ENCODE measurements around the gene BTG4. TPM values are rescaled to one million over a fixed set of nuclear protein-coding genes. Genes with fewer than 3 reads are reported as not detected.

BTG4 gene
- total and polyA plus RNA-seq, 9 donors: 0.34 TPM; not detected in 8

GRCh38 chr11:111523343-111523742 is 11.2 kb upstream of the BTG4 start:
- H3K27ac ChIP-seq: no peak overlapping the region
- H3K9me3 ChIP-seq: no peaks in the 10 kb centered on the region
- no peak for TF ChIP-seq EP300 (IDR thresholded peaks at IDR 0.05)
- no peak for TF ChIP-seq POLR2A (IDR thresholded peaks at IDR 0.05)
- TF ChIP-seq CTCF (IDR thresholded peaks at IDR 0.05): no peak
- DNase-seq: no peak
- H3K4me1 ChIP-seq (ENCODE audit: insufficient read depth): no peaks in the 10 kb centered on the region
- H3K36me3 ChIP-seq: no peaks in the 10 kb centered on the region
- WGBS, 3 donors: 89 to 97% (median 90%) methylated on average over 2 of the region's 2 CpGs
- H3K4me3 ChIP-seq: no peak overlapping the region
- no peaks in the 10 kb centered on the region for H3K27me3 ChIP-seq
- intact Hi-C loops (cut with DNase I): no loop called here

- Histone ChIP-seq H3K9me3 (no peaks in the 10 kb centered on the region), H3K4me3 (no peak overlapping the region), H3K36me3 (no peaks in the 10 kb centered on the region), H3K4me1 (ENCODE audit: insufficient read depth) (no peaks in the 10 kb centered on the region), H3K27me3 (no peaks in the 10 kb centered on the region), H3K27ac (no peak overlapping the region)
- TF ChIP-seq POLR2A (IDR thresholded peaks at IDR 0.05) (no peak), CTCF (IDR thresholded peaks at IDR 0.05) (no peak), EP300 (IDR thresholded peaks at IDR 0.05) (no peak)
- 81 to 84% (median 84%) methylated on average over 5 of the region's 5 CpGs for WGBS, 3 donors
- DNase-seq: no peak
- intact Hi-C loops (cut with DNase I): no loop called here
These were observed 10.2 kb upstream of the BTG4 start for GRCh38 chr11:111522426-111522825.

GRCh38 chr11:111521135-111521534 is 8.9 kb upstream of the BTG4 start:
- intact Hi-C loops (cut with DNase I): no loop called here

GRCh38 chr11:111520560-111520959 is 8.4 kb upstream of the BTG4 start:
- TF ChIP-seq POLR2A (IDR thresholded peaks at IDR 0.05) (no peak), EP300 (IDR thresholded peaks at IDR 0.05) (no peak), CTCF (IDR thresholded peaks at IDR 0.05) (no peak)
- Histone ChIP-seq H3K9me3 (no peaks in the 10 kb centered on the region), H3K27ac (no peak overlapping the region), H3K36me3 (no peaks in the 10 kb centered on the region), H3K27me3 (no peaks in the 10 kb centered on the region), H3K4me1 (ENCODE audit: insufficient read depth) (no peaks in the 10 kb centered on the region), H3K4me3 (no peak overlapping the region)
- DNase-seq: no peak
- WGBS, 3 donors: 95 to 99% (median 96%) methylated on average over 2 of the region's 2 CpGs
- intact Hi-C loops (cut with DNase I): no loop called here

More at GRCh38 chr11:111521135-111521534, 8.9 kb upstream of the BTG4 start:
- Histone ChIP-seq H3K4me1 (ENCODE audit: insufficient read depth) (no peaks in the 10 kb centered on the region), H3K36me3 (no peaks in the 10 kb centered on the region), H3K27me3 (no peaks in the 10 kb centered on the region), H3K4me3 (no peak overlapping the region), H3K9me3 (no peaks in the 10 kb centered on the region), H3K27ac (no peak overlapping the region)
- no peak for TF ChIP-seq CTCF (IDR thresholded peaks at IDR 0.05)
- WGBS, 3 donors: 62 to 77% (median 69%) methylated on average over 2 of the region's 2 CpGs
- no peak for DNase-seq

- no peaks in the 10 kb centered on the region for H3K27me3 ChIP-seq
- 61 to 76% (median 70%) methylated on average over 1 of the region's 1 CpG for WGBS, 3 donors
- intact Hi-C loops (cut with DNase I): no loop called here
- no peak overlapping the region for H3K4me3 ChIP-seq
- H3K36me3 ChIP-seq: no peaks in the 10 kb centered on the region
- no peak for TF ChIP-seq CTCF (IDR thresholded peaks at IDR 0.05)
- no peak for TF ChIP-seq POLR2A (IDR thresholded peaks at IDR 0.05)
- H3K27ac ChIP-seq: no peak overlapping the region
- H3K4me1 ChIP-seq (ENCODE audit: insufficient read depth): no peaks in the 10 kb centered on the region
- no peak for DNase-seq
- no peaks in the 10 kb centered on the region for H3K9me3 ChIP-seq
These were observed 6.5 kb upstream of the BTG4 start for GRCh38 chr11:111518668-111519067.
